Brain microvascular endothelial cell (primary cell): Measurements from ENCODE around the gene GNB3.
"Not testable (repeated sequence)": the region's sequence is repeated elsewhere in the genome, so short reads cannot be mapped to it uniquely, and the experiment has no call there.

Source experiments
- DNase-seq: peaks from one replicate; pipeline ENCODE4 v3.0.0-alpha.2; 2020
- H3K27ac ChIP-seq: fragments of 250-450 bp; sonication (Bioruptor Pico); 2 replicates; pipeline ENCODE4 v1.5.1; 2020; ENCODE audit warnings: mild to moderate bottlenecking, moderate library complexity
- H3K27me3 ChIP-seq: fragments of 250-450 bp; sonication (Bioruptor Pico); replicated peaks from 2 replicates; pipeline ENCODE4 v1.5.1; 2020; ENCODE audit warnings: mild to moderate bottlenecking
- H3K36me3 ChIP-seq: fragments of 250-450 bp; sonication (Bioruptor Pico); replicated peaks from 2 replicates; pipeline ENCODE4 v1.5.1; 2020; ENCODE audit warnings: mild to moderate bottlenecking
- H3K4me3 ChIP-seq: 2 replicates; pipeline ENCODE4 v1.5.1; 2011; ENCODE audit warnings: low read depth, mild to moderate bottlenecking, control low read depth, low read length, moderate library complexity
- in situ Hi-C: cut with HindIII; loops from 2 replicates; pipeline ENCODE4 v1.10.0; 2017; ENCODE audit warnings: low sequenced_read_pairs, low pct_ligation_motif_present
- TF ChIP-seq, protein P1 (sequence below): IDR thresholded peaks from 2 replicates; pipeline ENCODE4 v1.5.1; 2011; ENCODE audit warnings: low read depth, mild to moderate bottlenecking, moderate library complexity, low read length, control low read depth, inconsistent platforms; ENCODE audit errors: missing control alignments

The GNB3 gene

DNA sequence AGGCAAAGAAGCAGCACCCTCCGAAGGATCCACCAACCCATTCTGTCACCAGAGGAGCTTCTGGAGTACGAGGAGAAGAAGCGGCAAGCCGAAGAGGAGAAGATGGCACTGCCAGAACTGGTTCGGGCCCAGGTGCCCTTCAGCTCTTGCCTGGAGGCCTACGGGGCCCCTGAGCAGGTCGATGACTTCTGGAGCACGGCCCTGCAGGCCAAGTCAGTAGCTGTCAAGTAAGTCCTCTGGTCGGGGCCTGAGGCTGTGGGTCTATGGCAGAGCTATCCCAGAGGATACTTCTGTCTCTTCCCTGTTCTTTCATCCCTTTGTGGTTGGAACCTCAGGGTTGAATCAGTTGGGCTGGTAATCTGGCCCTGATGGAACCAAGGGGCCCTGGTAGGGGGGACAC is 20.7 kb downstream of the GNB3 start:
- H3K27ac ChIP-seq: no peak overlapping the region
- DNase-seq: no peak
- in situ Hi-C loops: no loop called here
- TF ChIP-seq, protein P1, sequence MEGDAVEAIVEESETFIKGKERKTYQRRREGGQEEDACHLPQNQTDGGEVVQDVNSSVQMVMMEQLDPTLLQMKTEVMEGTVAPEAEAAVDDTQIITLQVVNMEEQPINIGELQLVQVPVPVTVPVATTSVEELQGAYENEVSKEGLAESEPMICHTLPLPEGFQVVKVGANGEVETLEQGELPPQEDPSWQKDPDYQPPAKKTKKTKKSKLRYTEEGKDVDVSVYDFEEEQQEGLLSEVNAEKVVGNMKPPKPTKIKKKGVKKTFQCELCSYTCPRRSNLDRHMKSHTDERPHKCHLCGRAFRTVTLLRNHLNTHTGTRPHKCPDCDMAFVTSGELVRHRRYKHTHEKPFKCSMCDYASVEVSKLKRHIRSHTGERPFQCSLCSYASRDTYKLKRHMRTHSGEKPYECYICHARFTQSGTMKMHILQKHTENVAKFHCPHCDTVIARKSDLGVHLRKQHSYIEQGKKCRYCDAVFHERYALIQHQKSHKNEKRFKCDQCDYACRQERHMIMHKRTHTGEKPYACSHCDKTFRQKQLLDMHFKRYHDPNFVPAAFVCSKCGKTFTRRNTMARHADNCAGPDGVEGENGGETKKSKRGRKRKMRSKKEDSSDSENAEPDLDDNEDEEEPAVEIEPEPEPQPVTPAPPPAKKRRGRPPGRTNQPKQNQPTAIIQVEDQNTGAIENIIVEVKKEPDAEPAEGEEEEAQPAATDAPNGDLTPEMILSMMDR: no peak
- H3K27me3 ChIP-seq: no peaks in the 10 kb centered on the region
- no peak overlapping the region for H3K4me3 ChIP-seq
- H3K36me3 ChIP-seq: peaks cover 80% of the 10 kb centered on the region

DNA sequence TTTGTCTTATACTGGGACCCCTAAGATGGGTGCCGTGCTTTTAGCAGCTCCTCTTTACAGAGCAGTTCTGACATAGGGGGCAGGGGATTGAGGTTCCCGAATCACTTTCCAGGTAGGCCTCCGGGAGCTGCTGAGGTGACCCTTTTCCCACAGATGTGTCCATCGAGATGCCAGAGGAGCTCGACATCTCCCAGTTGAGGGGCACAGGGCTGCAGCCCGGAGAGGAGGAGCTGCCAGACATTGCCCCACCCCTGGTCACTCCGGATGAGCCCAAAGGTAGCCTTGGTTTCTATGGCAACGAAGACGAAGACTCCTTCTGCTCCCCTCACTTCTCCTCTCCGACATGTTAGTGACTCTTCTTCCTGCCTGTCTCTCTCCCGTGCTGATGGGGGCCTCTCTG is 22.3 kb downstream of the GNB3 start:
- Histone ChIP-seq H3K36me3 (peaks cover 63% of the 10 kb centered on the region), H3K4me3 (no peak overlapping the region), H3K27me3 (no peaks in the 10 kb centered on the region), H3K27ac (no peak overlapping the region)
- in situ Hi-C loops: no loop called here
- no peak for DNase-seq
- TF ChIP-seq, protein P1: no peak

DNA sequence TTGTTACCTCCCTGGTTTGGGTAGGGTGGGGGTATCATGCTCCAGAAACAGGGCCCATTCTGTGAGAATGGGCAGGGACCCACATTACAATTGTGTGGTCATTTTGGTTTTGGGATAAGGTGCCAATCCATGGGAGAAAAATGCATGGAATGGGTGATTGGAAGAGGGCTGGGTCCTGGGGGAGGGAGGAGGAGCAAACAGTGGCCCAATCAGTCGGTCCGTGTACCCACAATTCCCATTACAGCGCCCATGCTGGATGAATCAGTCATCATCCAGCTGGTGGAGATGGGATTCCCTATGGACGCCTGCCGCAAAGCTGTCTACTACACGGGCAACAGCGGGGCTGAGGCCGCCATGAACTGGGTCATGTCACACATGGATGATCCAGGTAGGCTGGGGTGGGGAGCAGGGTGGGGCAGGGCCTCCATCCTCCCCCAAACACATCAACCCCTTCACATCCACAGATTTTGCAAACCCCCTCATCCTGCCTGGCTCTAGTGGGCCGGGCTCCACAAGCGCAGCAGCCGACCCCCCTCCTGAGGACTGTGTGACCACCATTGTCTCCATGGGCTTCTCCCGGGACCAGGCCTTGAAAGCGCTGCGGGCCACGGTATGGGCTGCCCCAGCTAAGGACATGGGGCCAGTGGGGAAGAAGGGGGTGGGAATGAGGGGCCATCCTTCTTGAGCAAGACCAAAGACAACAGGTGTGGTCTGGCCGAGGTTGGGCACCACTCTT is 23.0 kb downstream of the GNB3 start:
- Histone ChIP-seq H3K36me3 (peaks cover 58% of the 10 kb centered on the region), H3K27me3 (no peaks in the 10 kb centered on the region), H3K4me3 (no peak overlapping the region), H3K27ac (no peak overlapping the region)
- DNase-seq: no peak
- in situ Hi-C loops: no loop called here
- TF ChIP-seq, protein P1: no peak

DNA sequence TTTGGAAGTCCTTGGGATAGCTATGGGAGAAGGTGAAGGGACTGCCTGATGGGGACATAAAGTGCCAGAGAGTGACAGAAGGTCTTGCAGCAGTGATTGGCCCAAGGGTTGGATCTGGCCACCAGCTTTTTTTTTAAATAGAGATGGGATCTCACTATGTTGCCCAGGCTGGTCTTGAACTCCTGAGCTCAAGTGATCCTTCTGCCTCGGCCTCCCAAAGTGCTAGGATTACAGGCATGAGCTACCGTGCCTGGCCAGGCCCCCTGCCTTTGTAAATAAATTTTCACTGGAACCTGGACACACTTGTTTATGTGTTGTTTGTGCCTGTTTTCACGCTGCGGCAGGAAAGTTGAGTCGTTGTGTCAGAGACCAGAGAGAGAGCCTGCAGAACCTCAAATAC is 24.6 kb downstream of the GNB3 start:
- H3K27ac ChIP-seq, DNase-seq, H3K4me3 ChIP-seq, in situ Hi-C loops, H3K27me3 ChIP-seq: not testable (repeated sequence)
- peaks cover 54% of the 10 kb centered on the region for H3K36me3 ChIP-seq

DNA sequence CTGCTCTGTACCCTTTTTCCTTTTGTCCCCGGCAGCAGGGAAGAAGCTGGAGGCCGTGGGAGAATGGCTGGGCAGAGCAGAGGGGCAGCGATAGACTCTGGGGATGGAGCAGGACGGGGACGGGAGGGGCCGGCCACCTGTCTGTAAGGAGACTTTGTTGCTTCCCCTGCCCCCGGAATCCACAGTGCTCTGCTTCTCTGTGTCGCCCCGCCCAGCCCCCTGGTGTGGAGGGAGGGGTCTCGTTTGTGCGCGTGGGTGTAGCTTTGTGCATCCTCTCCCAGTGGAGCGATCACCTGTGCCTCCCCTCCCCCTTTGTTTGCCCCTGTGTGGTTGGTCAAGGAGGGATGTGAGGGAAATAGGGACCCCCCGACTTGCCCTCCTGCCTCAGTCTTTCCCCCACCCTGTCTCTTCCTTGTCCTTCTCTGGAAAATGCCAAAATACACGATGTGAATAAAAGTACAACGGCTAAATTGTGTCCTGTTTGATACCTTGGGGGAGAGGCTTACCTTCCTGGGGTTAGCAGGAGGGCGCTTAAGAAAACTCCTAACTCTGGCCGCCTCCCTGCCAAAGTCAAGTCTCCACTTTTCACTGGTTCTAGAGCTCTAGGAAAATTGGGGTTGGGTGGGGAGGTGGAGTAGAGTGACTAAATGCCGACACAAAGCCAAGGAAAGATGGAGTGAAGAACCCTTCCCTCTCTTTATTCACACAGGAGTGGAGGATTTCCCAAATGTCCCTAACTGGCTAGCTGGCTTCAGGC is 25.6 kb downstream of the GNB3 start:
- Histone ChIP-seq H3K4me3 (no peak overlapping the region), H3K36me3 (peaks cover 50% of the 10 kb centered on the region), H3K27ac (no peak overlapping the region), H3K27me3 (no peaks in the 10 kb centered on the region)
- DNase-seq: no peak
- TF ChIP-seq, protein P1: no peak
- in situ Hi-C loops: no loop called here

DNA sequence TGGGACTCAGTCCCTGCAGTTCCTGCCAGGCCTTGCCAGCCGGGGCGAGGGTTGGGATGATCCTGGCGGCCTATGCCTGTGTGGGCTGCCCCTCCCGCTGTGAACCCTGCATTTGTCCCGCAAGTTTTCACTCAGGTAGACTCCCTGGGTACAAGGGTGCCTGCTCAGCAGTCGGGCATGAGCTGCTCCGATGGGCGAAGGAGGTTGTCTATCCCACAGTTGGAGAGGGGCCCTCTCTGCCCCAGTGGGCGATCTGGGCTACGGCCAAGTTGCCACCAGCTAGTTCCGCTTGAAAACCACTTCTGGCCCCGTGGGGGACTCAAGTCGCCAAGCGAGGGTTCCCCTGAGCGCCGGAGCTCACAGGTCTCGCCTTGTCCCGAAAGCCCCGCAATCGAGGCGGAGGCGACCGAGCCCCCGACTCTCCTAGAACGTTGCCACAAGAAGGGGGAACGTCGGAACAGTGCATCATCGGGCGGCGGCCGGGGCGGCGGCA is 26.2 kb downstream of the GNB3 start:
- in situ Hi-C loops: no loop called here
- H3K27ac ChIP-seq: no peak overlapping the region
- no peaks in the 10 kb centered on the region for H3K27me3 ChIP-seq
- TF ChIP-seq, protein P1: no peak
- peaks cover 49% of the 10 kb centered on the region for H3K36me3 ChIP-seq
- peak; percentile 3 for DNase-seq
- peak overlapping the region; percentile 86 for H3K4me3 ChIP-seq
